Activated CD8-positive, alpha-beta memory T cell treated with anti-CD3 and anti-CD28 coated beads, Interleukin-2, amount 50 U/mL, for 48 hours (primary cell): ENCODE results near the gene RTN3.

Experiments used
- DNase-seq: peaks from one replicate; pipeline ENCODE4 v3.0.0-alpha.2; 2020

RTN3 gene, protein sequence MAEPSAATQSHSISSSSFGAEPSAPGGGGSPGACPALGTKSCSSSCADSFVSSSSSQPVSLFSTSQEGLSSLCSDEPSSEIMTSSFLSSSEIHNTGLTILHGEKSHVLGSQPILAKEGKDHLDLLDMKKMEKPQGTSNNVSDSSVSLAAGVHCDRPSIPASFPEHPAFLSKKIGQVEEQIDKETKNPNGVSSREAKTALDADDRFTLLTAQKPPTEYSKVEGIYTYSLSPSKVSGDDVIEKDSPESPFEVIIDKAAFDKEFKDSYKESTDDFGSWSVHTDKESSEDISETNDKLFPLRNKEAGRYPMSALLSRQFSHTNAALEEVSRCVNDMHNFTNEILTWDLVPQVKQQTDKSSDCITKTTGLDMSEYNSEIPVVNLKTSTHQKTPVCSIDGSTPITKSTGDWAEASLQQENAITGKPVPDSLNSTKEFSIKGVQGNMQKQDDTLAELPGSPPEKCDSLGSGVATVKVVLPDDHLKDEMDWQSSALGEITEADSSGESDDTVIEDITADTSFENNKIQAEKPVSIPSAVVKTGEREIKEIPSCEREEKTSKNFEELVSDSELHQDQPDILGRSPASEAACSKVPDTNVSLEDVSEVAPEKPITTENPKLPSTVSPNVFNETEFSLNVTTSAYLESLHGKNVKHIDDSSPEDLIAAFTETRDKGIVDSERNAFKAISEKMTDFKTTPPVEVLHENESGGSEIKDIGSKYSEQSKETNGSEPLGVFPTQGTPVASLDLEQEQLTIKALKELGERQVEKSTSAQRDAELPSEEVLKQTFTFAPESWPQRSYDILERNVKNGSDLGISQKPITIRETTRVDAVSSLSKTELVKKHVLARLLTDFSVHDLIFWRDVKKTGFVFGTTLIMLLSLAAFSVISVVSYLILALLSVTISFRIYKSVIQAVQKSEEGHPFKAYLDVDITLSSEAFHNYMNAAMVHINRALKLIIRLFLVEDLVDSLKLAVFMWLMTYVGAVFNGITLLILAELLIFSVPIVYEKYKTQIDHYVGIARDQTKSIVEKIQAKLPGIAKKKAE

DNA sequence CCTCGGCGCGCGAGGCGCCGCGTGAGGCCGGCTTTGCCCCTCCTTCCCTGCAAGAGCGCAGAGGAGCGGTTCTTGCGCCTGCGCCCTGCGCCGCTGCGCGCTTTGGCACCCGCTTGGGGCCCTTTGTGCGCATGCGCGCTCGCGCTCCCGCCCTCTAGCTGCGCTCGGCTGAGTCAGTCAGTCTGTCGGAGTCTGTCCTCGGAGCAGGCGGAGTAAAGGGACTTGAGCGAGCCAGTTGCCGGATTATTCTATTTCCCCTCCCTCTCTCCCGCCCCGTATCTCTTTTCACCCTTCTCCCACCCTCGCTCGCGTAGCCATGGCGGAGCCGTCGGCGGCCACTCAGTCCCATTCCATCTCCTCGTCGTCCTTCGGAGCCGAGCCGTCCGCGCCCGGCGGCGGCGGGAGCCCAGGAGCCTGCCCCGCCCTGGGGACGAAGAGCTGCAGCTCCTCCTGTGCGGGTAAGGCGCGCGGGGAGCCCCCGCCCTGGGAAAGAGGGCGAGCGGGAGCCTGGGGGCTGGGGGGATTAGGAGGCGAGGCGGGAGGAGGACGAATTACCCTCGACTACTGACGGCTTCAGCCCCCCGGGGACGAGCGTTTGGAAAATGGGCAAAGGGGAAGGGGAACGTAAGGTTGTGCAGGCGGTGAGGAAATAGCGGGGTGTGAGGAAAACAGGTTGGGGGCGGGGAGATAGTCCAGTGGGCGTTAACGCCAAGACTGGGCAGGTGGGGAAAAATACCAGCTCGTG, at the start of gene RTN3:
TSS of gene RTN3 (plus strand) at position 180 of the 745 bp plus-strand sequence. CDS start at position 317, 137 bp downstream.
- DNase-seq, result peak; percentile 99

DNA sequence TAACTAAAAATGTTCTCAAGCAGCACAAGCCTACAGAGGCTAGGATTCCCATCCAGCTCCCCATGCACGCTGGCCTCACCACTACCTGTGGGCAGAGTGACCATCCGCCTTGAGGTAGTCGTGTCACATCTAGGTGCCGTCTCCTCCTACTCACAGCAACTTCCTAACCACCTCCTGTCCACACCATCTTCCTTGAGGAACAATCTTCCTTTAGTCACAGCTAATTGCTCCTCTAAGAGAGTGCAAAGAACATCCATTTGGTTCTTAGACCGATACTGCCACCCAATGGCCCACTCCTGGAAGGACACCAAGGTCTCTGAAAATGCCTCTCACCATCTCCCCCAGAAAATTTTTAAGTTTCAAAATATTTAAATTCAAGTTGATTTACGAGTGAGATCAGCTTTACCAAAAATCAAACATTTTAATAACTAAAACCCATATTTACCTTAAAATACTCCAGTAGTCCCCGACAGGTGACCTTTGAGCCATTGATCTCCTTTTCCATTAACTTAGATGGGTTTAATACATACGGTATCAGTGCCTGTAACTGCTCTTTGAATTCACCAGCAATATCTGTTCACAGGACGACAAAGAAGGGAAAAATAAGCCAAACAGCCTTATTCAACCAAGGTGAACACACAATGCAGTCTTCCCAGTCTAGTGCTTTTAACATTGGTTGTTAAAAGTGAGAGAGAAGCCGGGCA, 45.4 kb upstream of the RTN3 start:
- peak; percentile 70 for DNase-seq

DNA sequence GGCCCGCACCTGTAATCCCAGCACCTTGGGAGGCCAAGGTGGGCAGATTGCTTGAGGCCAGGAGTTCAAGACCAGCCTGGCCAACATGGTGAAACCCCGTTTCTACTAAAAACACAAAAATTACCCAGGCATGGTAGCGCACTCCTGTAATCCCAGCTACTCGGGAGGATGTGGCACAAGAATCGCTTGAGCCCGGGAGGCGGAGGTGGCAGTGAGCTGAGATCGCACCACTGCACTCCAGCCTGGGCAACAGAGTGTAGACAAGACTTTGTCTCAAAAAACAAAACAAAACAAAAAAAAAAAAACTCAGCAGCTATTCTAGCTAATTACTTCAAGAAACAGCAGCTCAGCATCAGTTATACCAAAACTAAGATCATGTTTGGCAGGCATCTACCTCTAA, 42.9 kb upstream of the RTN3 start:
- DNase-seq, result peak; percentile 29

DNA sequence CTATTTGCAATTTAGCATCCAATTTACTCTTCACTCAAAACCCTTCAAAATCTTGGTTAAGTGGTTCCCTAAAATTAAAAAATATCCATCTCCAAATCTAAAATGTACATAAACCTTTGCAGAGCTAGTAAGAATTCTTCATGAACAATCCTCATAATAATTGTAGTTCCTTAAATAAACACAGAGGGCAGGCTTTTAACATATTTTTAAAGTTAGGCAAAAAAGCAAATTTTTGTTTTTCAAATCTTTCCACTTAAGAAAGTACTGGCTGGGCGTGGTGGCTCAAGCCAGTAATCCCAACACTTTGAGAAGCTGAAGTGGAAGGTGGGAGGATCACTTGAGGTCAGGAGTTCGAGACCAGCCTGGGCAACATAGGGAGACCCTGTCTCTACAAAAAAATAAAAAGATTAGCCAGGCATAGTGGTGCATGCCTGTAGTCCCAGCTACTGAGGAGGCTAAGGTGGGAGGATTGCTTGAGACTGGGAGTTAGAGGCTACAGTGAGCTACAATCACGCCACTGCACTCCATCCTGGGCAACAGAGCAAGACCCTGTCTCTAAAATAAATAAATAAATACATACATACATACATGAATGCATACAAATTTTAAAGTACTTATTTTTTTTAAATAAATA, 42.0 kb upstream of the RTN3 start:
- DNase-seq, result no peak

DNA sequence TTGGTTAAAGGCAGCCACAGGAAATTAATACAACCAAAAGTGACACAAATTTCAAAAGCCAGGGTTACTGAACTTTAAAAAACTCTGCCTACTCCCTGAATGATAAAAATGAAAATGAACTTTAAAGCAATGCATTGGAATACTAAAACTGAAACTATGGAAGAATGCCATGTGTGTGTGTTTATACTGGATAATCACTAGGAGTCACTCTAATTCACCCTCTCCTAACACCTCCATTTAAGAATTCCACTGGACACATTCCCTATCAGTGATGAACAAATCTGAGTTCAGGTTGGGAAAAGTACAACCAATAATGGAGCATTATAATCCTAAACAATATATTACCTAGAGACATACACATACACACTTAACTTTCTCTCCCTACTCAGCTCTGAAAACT, 39.6 kb upstream of the RTN3 start:
- DNase-seq, result no peak

DNA sequence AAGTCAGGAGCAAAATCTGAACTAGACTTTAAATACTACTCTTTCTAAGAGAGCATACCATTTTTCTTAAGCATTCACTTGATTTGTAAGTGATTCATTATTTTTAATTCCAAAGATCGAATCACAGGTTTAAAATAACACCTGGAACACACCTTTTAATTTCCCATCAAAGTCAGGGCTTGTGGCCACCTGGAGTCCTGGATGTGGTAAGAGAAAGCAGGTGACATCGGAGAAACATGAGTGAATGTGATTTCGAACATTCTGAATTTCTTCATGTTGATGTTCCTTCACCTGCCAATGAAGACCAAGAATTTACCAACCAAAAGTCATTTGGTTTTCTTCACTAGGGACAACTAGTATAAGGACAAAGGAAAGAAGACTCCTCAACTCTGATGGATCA, 38.1 kb upstream of the RTN3 start:
- no peak for DNase-seq

DNA sequence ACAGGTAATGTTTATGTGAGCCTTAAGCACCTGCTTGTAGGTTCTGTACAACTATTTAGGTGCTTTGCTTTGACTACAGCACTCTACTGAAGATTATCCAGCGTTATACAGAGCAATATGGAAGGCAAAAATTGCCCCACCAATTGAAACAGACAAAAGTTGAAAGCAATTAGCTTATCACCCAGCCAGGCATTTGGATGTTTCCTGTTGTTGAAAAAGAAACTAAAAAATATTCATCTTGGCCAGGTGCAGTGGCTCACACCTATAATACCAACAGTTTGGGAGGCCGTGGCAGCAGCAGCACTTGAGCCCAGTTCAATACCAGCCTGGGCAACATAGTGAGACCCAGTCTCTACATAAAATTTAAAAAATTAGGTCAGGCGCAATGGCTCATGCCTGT, 28.6 kb upstream of the RTN3 start:
- DNase-seq, result no peak

DNA sequence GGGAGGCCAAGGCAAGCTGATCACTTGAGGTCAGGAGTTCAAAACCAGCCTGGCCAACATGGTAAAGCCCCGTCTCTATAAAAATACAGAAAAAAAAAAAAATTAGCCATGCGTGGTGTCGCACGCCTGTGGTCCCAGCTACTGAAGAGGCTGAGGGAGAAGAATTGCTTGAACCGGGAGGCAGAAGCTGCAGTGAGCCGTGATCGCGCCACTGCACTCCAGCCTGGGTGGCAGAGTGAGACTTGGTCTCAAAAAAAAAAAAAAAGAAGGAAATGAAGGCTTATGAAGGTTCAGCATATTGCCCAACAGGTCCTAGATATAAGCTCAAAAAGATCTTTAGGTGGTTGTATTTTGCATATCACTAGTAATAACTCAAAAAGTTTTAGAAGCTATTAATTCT, 20.3 kb upstream of the RTN3 start:
- no peak for DNase-seq

DNA sequence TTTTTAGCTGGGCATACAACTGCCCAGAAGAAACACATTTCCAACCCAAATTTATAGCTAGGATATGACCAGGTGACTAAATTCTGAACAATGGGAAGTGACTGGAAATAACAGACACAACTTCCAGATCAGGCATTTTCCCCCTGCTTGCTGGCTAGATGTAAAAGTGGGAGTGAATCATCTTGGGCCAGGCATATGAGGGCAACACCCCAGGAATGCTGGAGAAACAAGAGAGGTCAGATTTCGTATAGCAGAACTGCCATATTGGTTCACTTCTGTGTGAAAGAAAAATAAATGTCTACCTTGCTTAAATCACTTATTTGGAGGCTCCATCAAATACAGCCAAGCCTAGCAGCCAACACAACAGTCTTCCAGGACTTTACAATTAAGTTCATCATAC, 17.5 kb upstream of the RTN3 start:
- DNase-seq, result no peak

DNA sequence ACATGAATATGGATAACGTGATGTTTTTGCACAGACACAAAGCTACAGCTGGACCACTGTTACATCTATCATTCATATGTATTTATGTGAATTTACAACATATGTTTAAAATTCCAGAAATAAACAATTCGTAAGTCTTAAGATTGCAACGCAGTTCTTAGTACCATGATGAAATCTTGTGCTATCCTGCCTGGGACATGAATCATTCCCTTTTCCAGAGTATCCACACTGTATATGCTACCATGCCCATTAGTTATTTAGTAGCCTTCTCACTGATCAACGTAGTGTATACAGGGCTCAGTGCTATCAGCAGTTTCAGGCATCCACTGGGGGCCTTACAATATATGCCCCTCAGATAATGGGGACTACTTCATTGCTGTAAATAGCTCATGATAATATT, 14.4 kb upstream of the RTN3 start:
- no peak for DNase-seq

DNA sequence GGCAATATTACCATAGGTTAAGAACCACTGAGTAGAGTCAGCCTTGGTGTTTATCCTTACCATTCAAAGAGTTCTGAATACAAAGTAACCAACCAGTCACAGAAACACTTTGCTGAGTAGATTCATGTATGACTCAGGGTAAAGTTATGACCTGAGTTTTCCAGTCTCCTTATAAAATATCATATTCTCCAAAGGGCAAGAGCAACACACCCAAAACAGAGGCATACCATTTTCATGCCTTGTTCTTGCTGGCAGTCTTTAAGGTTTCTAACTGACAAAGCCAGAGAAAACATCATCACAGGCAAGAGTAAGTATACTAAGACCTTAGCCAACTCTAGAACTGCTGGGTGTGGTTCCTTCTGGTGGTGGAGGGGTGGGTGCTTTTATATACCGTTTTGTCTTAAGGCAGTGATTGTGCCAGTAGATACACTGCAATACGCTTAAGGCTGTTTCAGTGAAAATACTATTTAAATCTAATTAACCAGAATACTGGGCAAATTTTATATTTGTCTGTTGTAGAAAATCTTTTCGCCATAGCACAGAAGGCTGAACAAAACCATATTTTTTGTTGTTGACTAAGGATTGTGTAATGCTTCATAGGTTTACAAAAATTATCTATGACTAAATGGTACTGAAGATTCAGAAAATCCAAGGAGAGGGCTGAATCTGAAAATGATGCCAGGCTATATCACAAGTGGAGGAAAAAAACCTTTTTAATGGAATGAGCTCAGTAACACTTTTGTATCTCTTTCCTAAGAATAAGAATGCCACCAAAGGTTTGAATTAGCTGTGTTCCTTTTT, 13.1 kb upstream of the RTN3 start:
- no peak for DNase-seq

DNA sequence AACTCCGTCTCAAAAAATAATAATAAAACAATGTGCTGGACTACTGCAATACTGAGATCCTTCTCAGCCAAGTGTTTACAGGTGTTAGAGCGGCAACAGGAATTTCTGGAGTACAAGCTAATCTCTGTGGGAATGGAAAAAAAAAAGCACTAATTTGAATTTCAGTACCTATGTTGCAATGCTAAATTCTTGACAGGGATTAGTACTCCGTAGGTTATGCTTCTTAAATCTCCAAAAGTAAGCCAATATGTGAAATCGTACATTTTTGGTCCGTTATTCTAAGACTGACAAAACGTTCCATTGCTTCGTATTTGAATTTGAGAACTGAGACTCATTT, 11.2 kb upstream of the RTN3 start:
- no peak for DNase-seq

DNA sequence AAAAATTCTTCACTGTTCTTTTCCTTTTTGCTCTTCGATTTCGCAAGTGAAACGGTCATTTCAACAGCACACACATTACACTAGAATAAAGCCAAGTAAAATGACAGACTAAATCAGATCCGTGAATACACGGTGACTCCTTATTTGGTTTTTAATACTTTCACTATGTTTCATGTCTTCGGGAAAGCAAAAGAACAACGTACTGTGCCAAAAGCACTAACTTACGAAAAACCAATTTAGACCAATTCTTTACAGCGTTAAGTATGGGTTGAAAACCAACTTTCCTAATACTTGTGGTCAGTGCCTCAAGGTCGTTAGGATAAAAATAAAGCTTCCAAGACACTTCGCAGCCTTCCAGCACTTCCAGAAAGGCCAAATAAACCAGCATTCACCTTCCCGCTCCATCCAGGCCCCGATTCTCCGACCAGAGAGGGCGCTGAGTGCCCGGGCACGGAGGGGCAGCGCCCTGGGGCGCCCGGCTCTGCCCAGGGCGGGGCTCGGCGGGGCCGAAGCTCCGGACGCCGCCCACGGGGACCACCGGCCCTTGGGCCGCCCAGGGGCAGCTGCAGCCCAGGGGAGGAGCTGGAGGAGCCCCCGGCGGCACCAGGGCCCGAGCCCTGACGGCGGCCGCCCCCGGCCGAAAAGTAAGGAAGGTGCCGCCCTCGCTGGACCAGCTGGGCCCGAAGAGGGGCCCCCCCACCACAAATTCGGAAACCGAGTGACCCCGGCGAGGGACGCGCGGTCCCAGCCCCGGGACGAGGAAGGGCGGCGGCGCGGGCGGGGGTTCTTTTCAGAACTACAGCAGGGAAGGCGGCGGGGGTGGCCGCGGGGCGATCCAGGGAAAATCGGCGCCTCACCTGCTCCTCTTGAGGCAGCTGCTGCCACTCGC, 10.6 kb upstream of the RTN3 start:
- peak; percentile 68 for DNase-seq

DNA sequence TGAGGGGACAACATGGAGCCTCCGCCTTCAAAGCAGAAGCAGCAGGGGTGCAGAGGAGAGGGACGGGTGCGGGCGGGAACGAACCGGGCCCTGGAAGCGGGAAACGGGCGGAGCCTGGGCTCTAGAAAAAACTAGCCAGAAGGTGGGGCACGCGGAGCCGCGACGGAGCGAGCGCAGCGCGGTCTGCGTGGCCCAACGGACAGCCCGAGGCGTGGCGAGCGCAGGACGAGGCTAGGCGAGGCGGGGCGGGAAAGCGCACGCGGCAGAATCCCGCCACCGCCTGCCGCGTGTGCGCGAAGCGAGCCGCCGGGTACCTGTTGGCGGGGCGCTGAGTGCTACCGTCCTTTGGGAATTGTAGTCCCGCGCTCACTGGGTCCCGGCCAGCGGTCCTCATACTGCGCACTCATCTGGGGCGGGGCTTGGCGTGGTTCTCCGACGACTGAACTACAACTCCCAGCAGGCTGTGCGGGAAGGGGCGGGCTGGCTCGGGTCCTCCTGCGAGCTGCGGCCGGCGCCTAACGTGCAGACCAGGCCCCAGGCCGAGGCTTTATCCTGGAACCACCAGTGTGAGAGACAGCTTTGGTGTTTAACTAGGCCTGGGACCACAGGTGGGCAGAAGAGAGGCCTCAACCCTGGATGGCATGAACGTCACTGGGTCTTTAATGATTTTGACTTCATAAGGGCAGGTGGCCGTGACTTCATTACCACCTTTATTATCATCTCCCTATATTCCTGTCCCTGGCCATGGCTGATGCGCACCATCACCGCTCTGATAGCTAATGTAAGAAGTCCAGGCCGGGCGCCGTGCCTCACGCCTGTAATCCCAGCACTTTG, 9.8 kb upstream of the RTN3 start, which contains the start of gene ATL3:
TSS of gene ATL3 (minus strand) at position 55 of the 834 bp plus-strand sequence. CDS start at position 14, 41 bp downstream.
- DNase-seq, result peak; percentile 94

DNA sequence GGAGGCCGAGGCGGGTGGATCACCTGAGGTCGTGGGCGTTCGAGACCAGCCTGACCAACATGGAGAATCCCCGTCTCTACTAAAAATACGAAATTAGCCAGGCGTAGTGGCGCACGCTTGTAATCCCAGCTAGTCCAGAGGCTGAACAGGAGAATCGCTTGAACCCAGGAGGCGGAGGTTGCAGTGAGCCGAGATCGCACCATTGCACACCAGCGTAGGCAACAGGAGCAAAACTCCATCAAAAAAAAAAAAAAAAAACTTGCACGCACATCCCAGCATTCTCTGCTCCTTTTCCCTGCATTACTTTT, 9.2 kb upstream of the RTN3 start:
- no peak for DNase-seq

DNA sequence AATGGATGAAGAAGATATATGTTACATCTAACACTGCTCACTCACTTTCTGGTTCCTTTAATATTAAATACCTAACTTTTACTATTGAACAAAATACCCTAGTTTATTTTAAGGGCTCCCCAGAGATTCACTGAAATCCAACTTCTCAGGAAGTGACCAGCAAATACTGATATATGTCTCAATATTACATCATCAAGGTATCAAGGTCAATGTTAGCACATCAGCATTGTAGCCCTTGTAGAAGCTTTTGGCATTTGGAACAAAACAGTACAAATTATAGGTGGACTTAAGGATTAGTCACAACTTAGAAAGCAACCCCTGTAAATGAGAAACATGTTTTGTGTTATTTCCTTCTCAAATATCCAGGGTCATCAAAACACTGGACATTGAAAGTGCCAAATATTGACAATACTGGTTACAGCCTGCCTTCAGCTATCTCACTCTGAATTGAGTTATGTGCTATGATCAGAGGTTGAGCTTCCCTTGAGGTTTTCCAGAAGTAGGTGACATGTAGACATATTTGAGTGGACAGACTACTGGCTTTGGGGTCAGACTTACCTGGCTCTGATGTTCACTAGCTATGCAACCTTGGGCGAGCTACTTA, 8.3 kb upstream of the RTN3 start:
- DNase-seq, result no peak

DNA sequence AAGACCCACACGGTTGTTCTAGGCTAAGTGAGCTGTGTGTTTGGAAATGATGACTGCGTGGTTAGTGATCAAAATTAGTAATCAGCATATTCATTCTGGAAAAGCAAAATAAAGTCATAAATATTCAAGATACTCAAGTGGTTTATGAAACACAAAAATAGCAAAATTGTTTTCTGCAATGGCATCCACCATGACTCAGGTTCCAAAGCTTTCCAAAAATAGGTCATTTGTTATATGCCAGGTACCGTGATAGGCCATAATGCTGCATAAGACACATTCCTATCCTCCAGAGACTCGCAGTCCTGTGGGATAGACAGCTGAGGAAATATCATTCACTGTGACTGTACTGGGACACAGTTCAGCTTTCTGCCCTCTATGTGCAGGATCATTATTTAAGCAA, 7.7 kb upstream of the RTN3 start:
- no peak for DNase-seq

DNA sequence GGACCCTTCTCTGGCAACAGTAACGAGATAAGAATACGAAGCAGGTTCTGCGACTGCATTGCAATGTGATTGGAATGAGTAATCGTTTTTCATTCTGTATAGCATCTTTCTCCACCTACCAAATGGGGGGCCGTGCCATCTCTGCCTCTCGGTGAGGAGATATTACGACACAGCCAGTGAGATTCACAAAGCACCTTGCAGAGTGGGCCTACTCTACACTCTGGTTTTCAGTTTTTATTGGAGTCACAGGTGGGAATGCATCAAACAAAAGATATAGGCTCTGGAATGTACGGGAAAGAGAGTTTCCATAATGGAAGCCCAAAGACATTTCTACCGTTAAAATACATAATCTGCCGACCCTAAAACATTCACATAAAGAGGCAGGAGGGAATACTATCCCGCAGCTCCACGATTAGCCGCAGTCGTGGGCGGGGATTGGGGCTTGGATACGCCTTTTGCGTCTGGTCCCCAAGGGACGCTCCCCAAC, 423 bp upstream of the RTN3 start:
- DNase-seq, result peak; percentile 62
